Neuron (in vitro differentiated cells): ENCODE results near the gene HSPE1.
A peak's percentile ranks its signal among the peaks of the same experiment; 100 is the strongest.
"Not testable (repeated sequence)": the region's sequence is repeated elsewhere in the genome, so short reads cannot be mapped to it uniquely, and the experiment has no call there.

ENCODE experiments used
- H2AFZ ChIP-seq: one replicate; pipeline ENCODE4 v1.6.1; 2013; ENCODE audit warnings: low read depth, mild to moderate bottlenecking, inconsistent platforms, low read length, moderate library complexity
- H3K27me3 ChIP-seq: one replicate; pipeline ENCODE4 v1.6.1; 2013; ENCODE audit warnings: low read length; ENCODE audit not compliant: insufficient read depth
- H3K36me3 ChIP-seq: one replicate; pipeline ENCODE4 v1.6.1; 2013; ENCODE audit warnings: low read length; ENCODE audit not compliant: insufficient read depth
- H3K4me1 ChIP-seq: one replicate; pipeline ENCODE4 v1.6.1; 2013; ENCODE audit warnings: low read length; ENCODE audit not compliant: insufficient read depth
- H3K4me3 ChIP-seq: 2 replicates; pipeline ENCODE4 v1.5.1; 2013; ENCODE audit warnings: mild to moderate bottlenecking, low read length, moderate library complexity
- H3K9me3 ChIP-seq: one replicate; pipeline ENCODE4 v1.6.1; 2013; ENCODE audit warnings: low read length

Gene HSPE1

DNA sequence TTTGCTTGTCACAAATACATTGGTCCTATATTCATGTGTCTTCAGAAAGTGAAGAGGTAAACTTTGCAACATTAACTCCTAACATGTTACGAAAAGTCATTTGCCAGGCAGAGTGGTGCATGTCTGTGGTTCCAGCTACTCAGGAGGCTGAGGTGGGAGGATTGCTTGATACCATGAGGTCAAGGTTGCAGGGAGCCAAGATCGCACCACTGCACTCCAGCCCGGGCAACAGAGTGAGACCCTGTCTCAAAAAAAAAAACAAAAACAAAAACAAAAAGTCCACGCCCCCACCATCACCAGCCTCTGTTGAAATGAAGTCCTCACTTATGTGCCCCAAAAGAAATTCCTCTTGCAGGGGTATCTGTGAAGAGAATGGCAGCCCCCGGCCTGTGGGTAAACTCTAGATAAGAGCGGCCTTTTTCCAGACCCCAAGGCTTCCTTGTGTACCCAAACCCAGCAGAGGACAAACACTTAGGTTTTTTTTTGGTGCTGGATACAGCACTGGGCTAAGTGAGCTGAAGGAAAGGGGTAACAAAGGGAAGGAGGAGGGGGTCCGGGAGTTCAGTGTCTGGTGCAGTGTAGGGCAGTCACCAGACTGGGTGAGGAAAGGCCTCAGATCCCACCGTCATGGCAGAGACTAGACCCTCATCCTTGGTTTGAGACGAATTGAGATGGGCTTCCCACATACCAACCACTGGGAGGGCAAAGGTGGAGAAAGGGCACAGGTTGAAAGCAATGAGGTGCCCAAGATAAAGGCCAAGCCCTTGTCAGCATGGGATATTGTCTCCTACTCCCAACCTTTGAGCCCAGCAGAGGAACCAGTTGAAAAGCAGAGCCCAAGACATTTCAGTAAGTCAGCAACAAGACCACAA, 19.8 kb upstream of the HSPE1 start:
- Histone ChIP-seq H3K9me3 (no peaks in the 10 kb centered on the region), H2AFZ (no peak overlapping the region), H3K4me3 (no peak overlapping the region), H3K36me3 (peaks cover 17% of the 10 kb centered on the region), H3K27me3 (no peaks in the 10 kb centered on the region), H3K4me1 (no peaks in the 10 kb centered on the region)

DNA sequence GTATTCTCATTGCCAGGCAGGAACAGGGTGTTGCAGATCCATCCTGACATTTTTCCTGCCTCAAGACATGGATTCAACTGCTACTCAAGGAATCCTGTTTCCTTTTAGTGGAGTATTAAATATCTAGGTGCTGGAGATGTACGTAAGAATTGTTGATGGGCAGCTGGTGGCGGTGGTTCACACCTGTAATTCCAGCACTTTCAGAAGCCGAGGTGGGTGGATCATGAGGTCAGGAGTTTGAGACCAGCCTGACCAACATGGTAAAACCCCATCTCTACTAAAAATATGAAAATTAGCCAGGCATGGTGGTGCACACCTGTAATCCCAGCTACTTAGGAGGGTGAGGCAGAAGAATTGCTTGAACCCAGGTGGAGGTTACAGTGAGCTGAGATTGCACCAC, 15.9 kb upstream of the HSPE1 start:
- not testable (repeated sequence) for H3K27me3 ChIP-seq, H3K4me3 ChIP-seq, H2AFZ ChIP-seq, H3K4me1 ChIP-seq, H3K9me3 ChIP-seq
- peaks cover 40% of the 10 kb centered on the region for H3K36me3 ChIP-seq

DNA sequence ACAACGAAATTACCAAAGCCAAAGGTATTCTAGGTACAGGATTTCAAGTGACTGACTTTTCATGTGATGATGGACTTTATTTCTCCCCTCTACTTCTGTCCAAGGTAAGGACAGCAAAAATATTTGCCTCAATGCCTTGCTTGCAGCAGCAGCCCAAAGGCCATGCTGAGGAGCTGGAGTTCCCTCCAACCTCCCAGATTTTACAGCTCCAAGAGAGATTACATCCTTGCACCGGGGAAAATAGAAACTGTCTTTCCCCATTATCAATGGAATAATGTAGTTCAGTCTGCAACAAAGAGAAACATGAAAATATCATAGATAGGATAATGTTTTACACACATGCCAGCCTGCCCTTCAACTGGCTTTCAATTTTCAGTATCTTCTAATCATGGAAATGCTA, 14.0 kb upstream of the HSPE1 start:
- H3K36me3 ChIP-seq: peaks cover 57% of the 10 kb centered on the region
- H3K9me3 ChIP-seq: no peaks in the 10 kb centered on the region
- no peak overlapping the region for H2AFZ ChIP-seq
- H3K4me1 ChIP-seq: no peaks in the 10 kb centered on the region
- H3K4me3 ChIP-seq: no peak overlapping the region
- no peaks in the 10 kb centered on the region for H3K27me3 ChIP-seq

DNA sequence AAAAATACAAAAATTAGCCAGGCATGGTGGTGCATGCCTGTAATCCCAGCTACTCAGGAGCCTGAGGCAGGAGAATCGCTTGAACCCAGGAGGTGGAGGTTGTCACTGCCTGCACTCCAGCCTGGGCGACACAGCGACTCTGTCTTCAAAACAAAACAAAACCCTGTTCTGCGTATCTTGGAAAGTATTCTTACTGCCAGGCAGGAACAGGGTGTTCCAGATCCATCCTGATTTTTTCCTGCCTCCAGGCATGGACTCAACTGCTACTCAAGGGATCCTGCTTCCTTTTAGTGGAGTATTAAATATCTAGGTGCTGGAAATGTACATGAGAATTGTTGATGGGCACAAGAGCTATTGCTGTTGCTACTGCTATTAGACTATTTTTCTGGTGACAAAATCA, 12.8 kb upstream of the HSPE1 start:
- H2AFZ ChIP-seq: no peak overlapping the region
- H3K4me3 ChIP-seq: no peak overlapping the region
- H3K4me1 ChIP-seq: no peaks in the 10 kb centered on the region
- H3K27me3 ChIP-seq: no peaks in the 10 kb centered on the region
- no peaks in the 10 kb centered on the region for H3K9me3 ChIP-seq
- H3K36me3 ChIP-seq: peaks cover 70% of the 10 kb centered on the region

DNA sequence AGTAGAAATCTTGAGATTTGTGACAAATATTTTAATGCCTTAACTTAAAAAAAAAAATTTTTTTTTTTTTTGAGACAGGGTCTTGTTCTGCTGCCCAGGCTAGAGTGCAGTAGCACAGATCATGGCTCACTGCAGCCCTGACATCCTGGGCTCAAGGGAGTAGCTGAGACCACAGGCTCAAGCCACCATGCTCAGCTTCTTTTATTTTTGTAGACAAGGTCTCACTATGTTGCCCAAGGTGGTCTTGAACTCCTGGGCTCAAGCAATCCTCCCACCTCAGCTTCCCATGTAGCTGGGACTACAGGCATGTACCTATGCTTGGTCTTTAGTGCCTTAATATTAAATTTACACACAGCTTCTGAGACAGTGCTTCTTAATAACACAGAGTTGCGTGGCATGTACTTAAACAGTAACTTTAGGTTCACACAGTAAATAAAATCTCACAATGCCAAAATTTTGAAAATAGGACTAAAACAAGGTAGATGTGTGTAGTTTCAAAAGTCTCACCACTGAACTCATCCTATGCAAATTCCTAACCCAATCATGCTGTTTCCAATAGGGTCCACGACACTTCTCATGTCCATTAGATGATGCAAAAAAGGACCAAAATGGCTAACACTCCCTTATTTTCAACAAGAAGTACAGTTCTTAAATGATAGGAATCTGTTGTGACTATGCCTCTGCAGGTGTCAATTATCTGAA, 4.6 kb upstream of the HSPE1 start:
- H3K4me1 ChIP-seq: peaks cover 24% of the 10 kb centered on the region
- H3K36me3 ChIP-seq: peaks cover 70% of the 10 kb centered on the region

DNA sequence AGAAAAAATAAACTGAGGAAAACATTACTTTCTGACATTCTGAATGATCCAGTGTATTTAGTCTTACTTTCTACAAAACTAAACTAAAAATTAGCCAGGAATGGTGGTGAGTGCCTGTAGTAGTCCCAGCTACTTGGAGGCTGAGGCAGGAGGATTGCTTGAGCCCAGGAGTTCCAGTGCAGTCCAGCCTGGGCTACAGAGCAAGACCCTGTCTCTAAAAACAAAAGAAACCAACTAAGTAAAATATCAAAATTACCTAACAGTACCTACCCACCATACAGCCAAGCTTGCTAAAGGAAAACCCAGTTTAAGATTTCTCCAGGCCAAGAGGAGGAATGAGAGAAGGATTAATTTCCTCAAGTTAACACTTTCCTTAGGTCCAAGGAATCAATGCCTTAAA, 3.5 kb upstream of the HSPE1 start:
- Histone ChIP-seq H3K36me3 (peaks cover 63% of the 10 kb centered on the region), H3K9me3 (no peaks in the 10 kb centered on the region), H2AFZ (no peak overlapping the region), H3K4me3 (peak overlapping the region; percentile 99), H3K27me3 (no peaks in the 10 kb centered on the region), H3K4me1 (peaks cover 26% of the 10 kb centered on the region)

More for the DNA sequence above, 4.6 kb upstream of the HSPE1 start:
- H3K27me3 ChIP-seq: no peaks in the 10 kb centered on the region
- H3K9me3 ChIP-seq: no peaks in the 10 kb centered on the region
- no peak overlapping the region for H2AFZ ChIP-seq
- H3K4me3 ChIP-seq: no peak overlapping the region

DNA sequence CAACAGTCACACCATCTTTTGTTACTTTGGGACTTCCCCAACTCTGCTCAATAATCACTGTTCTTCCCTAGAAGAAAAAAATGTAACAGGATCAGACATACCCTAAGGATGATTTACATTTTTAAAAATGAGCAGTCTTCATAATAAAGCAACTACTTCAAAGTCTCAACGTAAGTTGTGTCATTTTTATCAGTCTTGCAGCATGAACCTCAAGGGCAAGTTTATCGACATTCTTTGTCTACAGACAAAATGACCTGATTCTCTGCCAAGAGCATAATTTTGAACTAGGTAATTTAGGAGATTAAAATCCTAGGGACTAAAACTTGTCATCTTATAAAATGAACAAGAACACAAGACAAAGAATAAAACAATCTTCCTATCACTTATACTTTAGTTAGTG, 2.9 kb upstream of the HSPE1 start:
- peaks cover 32% of the 10 kb centered on the region for H3K4me1 ChIP-seq
- H3K4me3 ChIP-seq: peak overlapping the region; percentile 99
- H3K9me3 ChIP-seq: no peaks in the 10 kb centered on the region
- H3K36me3 ChIP-seq: peaks cover 62% of the 10 kb centered on the region
- no peaks in the 10 kb centered on the region for H3K27me3 ChIP-seq
- no peak overlapping the region for H2AFZ ChIP-seq

DNA sequence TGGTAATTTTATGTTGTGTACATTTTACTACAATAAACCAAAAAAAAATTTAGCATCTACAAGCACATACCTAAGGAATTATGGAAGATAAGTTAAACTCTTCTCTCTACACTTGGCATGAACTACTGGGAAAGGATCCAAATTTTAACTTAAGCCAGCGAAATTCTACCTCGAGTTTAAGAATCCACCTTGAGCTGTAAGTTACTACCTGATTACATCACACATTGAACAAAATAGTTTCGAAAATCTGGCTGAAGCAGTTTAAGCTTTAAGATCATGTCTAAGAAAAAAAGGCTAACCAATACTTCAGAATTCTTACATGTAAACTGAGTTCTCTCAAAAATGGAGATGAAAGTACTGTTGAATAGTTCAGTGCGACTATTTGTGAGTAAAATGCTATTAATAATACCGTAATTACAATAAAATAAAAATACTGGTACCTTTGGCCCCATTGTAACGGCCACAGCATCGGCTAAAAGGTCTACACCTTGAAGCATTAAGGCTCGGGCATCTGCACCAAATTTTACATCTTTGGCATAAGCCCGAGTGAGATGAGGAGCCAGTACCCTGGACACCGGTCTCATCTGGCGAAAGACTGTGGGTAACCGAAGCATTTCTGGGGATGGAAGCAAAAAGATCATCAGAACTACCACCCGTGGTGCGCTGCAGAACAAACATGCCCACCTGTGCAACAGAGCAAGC, 1.8 kb upstream of the HSPE1 start:
- H3K9me3 ChIP-seq: no peaks in the 10 kb centered on the region
- H3K4me1 ChIP-seq: peaks cover 32% of the 10 kb centered on the region
- H2AFZ ChIP-seq: no peak overlapping the region
- H3K36me3 ChIP-seq: peaks cover 64% of the 10 kb centered on the region
- H3K27me3 ChIP-seq: no peaks in the 10 kb centered on the region
- H3K4me3 ChIP-seq: peak overlapping the region; percentile 99

DNA sequence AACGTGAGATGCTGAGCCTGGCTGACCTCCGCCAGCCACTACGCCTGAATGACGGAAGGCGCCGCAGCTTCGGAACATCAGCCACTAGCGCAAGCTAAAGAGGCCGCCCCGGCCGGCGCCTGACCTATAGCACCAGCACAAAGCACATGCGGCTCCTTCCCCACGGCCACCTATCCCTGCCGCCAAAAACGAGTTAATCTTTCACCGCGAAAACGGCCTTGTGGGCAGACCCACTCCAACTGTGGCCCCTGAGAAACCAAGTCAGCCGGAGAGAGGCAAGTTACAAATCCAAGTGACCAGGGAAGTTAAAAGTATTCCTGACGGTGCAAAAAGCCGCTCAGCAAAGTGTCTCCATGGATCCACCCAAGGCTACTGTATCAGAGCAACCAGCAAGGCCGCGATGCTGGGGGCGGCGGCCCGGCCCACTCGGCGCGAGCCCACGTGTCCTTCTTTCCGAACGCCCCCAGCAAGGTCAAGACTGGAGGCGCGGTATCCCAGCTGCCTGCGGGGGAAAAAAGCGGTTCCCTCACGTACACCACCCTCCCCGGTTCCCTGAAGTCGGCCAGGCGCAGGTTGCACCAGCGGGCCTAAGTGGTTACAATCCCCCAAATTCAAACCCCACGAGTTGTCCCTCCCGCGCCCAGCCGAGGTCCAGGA, 1.1 kb upstream of the HSPE1 start:
- no peaks in the 10 kb centered on the region for H3K27me3 ChIP-seq
- no peak overlapping the region for H2AFZ ChIP-seq
- peaks cover 32% of the 10 kb centered on the region for H3K4me1 ChIP-seq
- H3K4me3 ChIP-seq: peak overlapping the region; percentile 99
- peaks cover 64% of the 10 kb centered on the region for H3K36me3 ChIP-seq
- no peaks in the 10 kb centered on the region for H3K9me3 ChIP-seq

DNA sequence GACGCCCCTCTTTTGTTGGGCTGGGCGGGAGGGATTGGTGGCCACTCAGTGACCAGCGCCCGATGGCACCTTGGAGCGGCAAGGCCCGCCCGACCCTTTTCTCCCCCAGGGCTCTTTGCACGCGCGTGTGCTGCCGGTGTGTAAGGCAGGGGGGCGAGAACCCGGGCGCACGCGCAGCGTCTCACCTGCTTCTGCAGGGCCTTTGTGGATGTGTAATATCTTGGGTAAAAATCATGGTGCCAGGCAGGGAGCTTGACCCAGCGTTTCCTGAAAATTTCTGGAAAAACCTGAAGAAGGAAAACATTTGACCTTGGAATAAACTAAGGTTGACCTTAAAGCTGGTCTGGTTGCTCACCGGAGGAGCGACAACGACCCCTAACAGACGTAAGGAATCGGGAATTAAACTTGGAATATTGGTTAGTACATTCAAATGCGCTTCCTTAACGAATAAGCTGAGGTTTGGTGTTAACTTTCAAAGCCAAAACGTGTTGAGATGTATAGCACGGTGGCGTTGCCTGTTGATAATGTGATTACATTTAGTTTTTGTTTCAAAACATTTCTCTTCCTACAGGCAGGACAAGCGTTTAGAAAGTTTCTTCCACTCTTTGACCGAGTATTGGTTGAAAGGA, 438 bp downstream of the HSPE1 start:
- H3K4me1 ChIP-seq: peaks cover 32% of the 10 kb centered on the region
- H3K36me3 ChIP-seq: peaks cover 61% of the 10 kb centered on the region
- no peaks in the 10 kb centered on the region for H3K27me3 ChIP-seq
- H2AFZ ChIP-seq: no peak overlapping the region
- H3K9me3 ChIP-seq: no peaks in the 10 kb centered on the region
- H3K4me3 ChIP-seq: peak overlapping the region; percentile 99

DNA sequence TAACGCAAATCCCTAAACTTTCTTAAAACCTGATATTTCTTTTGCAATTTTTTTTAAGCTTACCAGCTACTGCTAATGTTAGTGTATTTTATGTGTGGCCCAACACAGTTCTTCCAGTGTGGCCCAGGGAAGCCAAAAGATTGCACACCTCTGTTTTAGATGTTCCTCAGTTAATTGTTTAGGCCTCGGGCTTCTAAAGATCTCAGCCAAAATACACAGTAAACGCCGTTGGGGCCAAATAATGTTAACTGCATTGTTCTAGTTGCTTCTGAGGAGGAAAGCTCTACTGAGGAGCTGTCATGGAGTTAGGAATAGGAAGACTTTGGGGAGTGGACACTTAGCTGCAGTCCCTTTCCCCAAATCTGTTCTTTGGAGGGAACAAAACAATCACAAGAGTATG, 2.0 kb downstream of the HSPE1 start:
- Histone ChIP-seq H3K9me3 (no peaks in the 10 kb centered on the region), H3K36me3 (peaks cover 45% of the 10 kb centered on the region), H3K4me1 (peaks cover 20% of the 10 kb centered on the region), H2AFZ (no peak overlapping the region), H3K27me3 (no peaks in the 10 kb centered on the region), H3K4me3 (peak overlapping the region; percentile 99)

DNA sequence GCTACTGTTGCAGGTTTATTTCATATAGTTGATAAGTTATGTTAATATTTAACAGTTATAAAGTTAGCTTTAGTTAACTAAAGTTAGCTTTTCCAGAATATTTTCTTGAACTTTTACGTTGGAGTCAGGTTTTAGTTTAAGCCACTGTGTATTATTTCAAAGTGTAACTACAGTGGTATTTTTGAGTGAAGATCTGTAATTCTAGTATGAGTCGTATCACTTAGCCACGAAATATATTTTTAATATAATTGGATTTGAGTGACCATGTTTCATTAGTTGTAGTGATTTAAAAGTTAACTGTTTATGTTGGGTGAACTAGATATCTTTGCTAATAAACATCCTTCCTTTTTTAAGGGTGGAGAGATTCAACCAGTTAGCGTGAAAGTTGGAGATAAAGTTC, 2.5 kb downstream of the HSPE1 start:
- Histone ChIP-seq H3K4me3 (no peak overlapping the region), H3K9me3 (no peaks in the 10 kb centered on the region), H3K27me3 (no peaks in the 10 kb centered on the region), H2AFZ (no peak overlapping the region), H3K36me3 (peaks cover 40% of the 10 kb centered on the region), H3K4me1 (peaks cover 15% of the 10 kb centered on the region)
